CD1c-positive myeloid dendritic cell (primary cell): ENCODE measurements around the gene PLAA.

ENCODE experiments used
- DNase-seq: peaks from one replicate; pipeline ENCODE4 v3.0.0-alpha.2; 2016; ENCODE audit errors: extremely low spot score

Gene PLAA

GRCh38 chr9:26946753-26947727 is at the start of gene PLAA:
PLAA (minus strand) TSS chr9:26947242; CDS start chr9:26947045, 197 bp downstream.
- DNase-seq = peak; percentile 94

GRCh38 chr9:26995810-26996209 is 48.8 kb upstream of the PLAA start:
- DNase-seq = no peak

GRCh38 chr9:26983340-26983739 is 36.3 kb upstream of the PLAA start:
- DNase-seq = no peak

GRCh38 chr9:26975728-26976707 is 29.0 kb upstream of the PLAA start:
- DNase-seq = peak; percentile 65

GRCh38 chr9:26974927-26975326 is 27.9 kb upstream of the PLAA start:
- DNase-seq = no peak

GRCh38 chr9:26973989-26974388 is 26.9 kb upstream of the PLAA start:
- DNase-seq = no peak

GRCh38 chr9:26971721-26972120 is 24.7 kb upstream of the PLAA start:
- DNase-seq = no peak

GRCh38 chr9:26956860-26957233 is 9.8 kb upstream of the PLAA start:
- DNase-seq = no peak

GRCh38 chr9:26955921-26956859 is 9.1 kb upstream of the PLAA start, which contains the start of gene IFT74:
IFT74 (plus strand) TSS chr9:26956412; CDS start chr9:26961968, 5,556 bp downstream.
- peak; percentile 99 for DNase-seq

GRCh38 chr9:26955222-26955903 is 8.3 kb upstream of the PLAA start:
- DNase-seq = peak; percentile 79

GRCh38 chr9:26954050-26954508 is 7.0 kb upstream of the PLAA start:
- DNase-seq = peak; percentile 68

GRCh38 chr9:26951794-26952193 is 4.8 kb upstream of the PLAA start:
- no peak for DNase-seq

- DNase-seq = no peak
These were observed 3.5 kb upstream of the PLAA start for GRCh38 chr9:26950521-26950920.

GRCh38 chr9:26949637-26950069 is 2.6 kb upstream of the PLAA start:
- no peak for DNase-seq

- peak; percentile 30 for DNase-seq
These were observed 694 bp upstream of the PLAA start for GRCh38 chr9:26947736-26948135.

- DNase-seq = no peak
These were observed 1.5 kb downstream of the PLAA start for GRCh38 chr9:26945591-26945990.

- no peak for DNase-seq
These were observed 6.3 kb downstream of the PLAA start for GRCh38 chr9:26940779-26941178.

GRCh38 chr9:26939955-26940711 is 6.9 kb downstream of the PLAA start:
- DNase-seq = no peak

GRCh38 chr9:26937816-26938371 is 9.1 kb downstream of the PLAA start:
- no peak for DNase-seq
